ENCODE data around the gene FAM222B.
"Not testable (repeated sequence)": the region's sequence is repeated elsewhere in the genome, so short reads cannot be mapped to it uniquely, and the experiment has no call there.

FAM222B gene

GRCh38 chr17:28839221-28839620, 3.4 kb downstream of the FAM222B start:
- DNase-seq, result no peak

DNA sequence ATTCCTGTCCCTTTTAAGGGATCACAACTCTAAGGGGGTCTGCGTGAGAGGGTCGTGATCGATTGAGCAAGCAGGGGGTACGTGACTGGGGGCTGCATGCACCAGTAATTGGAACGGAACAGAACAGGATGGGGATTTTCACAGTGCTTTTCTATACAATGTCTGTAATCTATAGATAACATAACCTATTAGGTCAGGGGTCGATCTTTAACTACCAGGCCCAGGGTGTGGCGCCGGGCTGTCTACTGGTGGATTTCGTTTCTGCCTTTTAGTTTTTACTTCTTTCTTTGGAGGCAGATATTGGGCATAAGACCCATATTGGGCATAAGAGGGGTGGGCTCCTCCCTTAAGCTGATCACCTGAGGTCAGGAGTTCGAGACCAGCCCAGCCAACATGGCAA, 6.0 kb downstream of the FAM222B start:
- not testable (repeated sequence) for DNase-seq

DNA sequence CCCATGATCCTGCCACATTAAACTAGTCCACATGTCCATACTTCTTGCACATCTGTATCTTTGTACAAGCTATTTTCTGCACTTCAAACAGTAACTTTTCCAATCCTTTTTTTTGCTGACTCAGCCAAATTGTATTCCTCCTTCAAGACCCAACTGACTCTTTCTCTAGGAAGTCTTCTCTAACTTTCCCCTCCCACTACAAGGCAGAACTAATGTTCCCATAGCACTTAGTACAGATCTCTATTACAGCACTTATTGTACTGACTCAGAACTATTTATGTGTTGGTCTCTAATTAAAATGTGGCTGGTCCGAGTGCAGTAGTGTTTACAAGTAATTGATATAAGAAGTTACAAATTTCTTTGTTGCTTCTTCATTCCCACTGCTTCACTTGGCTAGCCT, 8.2 kb downstream of the FAM222B start:
- no peak for DNase-seq

GRCh38 chr17:28828294-28829040, 14.1 kb downstream of the FAM222B start:
- DNase-seq, result no peak

DNA sequence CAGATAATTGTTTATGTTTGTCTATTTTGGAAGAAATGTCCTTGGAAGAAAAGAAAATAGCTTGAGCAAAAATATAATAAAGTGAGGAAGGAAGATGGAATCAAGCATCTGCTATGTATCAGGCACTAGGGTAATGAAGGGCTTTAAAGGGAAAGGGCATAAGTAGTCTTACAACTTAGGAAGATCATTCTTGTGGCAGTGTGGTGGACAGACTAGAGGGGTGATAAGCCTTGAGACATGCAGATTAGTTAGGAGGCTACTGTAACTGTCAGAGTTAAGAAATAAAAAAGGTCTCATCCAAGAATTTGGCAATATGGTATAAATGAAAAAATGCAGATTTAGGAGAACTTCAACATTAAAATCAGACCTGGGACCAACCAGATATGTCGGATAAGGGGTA, 14.9 kb downstream of the FAM222B start:
- DNase-seq, result no peak

GRCh38 chr17:28819582-28819981, 23.0 kb downstream of the FAM222B start:
- no peak for DNase-seq

GRCh38 chr17:28818819-28819221, 23.8 kb downstream of the FAM222B start:
- DNase-seq, result no peak

DNA sequence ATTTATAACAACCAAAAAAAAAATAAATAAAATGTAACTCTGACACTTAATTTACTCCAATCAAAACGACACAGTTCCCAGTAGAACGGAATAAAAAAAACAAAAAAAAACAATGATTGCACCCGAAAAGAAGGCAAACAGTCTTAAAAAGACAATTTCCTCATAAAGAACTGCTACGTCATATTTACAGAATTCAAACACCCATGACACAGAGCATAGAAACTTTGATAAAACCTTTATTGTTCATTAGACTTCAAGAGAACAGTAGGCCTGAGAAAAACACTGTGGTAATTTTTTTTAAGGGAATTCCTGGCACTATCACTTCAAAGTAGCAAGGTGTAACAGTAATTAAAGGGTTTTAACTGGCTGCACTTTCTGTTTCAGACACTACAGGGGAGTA, 26.1 kb downstream of the FAM222B start:
- no peak for DNase-seq

DNA sequence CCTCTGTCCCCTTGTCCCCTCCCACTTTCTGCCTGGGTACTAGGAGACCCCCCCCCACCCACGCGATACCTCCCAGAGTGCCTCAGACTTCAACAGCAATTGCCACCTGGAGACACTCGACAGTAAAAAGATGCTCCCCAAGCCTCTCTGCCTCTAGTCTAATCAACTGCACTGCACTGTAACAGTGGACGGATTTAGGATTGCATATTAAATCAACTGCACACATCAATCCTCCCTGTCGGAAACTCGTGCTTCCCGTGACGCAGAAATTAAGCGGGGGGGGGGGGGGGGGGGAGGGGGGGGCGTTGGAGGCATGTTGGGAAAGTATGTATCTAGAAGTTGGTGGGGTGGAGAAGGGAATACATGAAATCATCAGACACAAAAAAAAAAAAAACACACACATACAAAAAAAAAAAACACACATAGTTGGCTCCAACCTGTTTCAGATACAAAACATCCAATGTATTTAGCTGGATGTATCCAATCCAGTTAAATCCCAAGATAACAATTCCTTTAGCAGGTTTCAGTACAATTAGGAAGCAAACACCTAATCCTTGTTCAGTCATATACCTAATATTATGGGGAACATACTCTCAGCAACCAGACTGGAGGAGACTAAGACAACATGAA, 29.7 kb downstream of the FAM222B start:
- DNase-seq, result peak; percentile 80

GRCh38 chr17:28812091-28812747, 30.4 kb downstream of the FAM222B start:
- peak; percentile 94 for DNase-seq

GRCh38 chr17:28811651-28812090, 30.9 kb downstream of the FAM222B start:
- DNase-seq, result peak; percentile 68

DNA sequence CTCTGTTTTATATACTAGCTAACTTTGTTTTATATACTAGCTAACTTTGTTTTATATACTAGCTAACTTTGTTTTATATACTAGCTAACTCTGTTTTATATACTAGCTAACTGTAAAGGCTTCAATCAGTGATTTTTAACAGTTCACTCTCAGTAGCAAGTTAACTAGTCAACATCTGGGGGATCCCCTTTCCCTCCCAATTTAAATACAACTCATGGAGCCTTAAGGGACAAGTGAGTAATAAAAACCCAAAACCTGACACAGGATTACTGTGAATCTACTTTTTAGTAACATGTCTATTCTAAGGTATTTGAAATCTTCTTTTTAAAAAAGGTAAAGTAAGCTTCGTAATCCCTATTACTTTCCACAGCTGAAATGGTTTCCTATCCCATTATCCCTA, 32.2 kb downstream of the FAM222B start:
- no peak for DNase-seq

GRCh38 chr17:28807925-28808634, 34.5 kb downstream of the FAM222B start:
- peak; percentile 75 for DNase-seq

GRCh38 chr17:28796062-28796461, 46.5 kb downstream of the FAM222B start:
- DNase-seq, result no peak

GRCh38 chr17:28794846-28795441, 47.6 kb downstream of the FAM222B start:
- not testable (repeated sequence) for DNase-seq

DNA sequence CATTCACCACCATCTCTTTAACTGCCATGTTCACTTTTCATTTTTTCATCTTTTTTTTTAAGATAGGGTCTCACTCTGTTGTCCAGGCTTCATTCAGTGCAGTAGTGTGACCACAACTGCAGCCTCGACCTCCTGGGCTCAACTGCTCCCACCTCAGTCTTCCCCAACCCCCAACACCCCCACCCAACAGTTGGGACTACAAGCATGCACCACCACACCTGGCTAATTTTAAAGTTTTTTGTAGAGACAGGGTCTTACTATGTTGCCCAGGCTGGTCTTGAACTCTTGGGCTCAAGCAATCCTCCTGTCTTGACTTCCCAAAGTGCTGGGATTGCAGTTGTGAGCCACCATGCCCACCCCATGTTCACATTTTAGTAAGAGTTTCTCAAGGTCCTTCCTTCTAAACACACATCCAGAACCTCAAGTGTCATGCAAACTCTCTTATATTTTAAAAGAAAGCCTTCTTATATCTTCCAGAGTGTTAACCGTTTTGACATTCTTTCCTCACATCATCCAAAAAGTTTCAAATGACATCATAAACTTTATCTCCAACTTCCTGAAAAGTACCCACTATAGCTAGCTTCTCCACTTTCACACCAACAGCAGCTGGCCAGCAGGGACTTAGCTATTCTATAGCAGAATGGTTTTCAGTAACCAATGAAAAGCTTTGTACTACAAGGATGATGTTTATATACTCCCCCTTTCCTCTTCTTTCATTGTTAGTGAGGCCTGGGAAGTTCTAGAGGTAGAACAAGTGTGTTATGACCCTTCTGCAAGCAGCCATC, 49.5 kb downstream of the FAM222B start:
- no peak for DNase-seq

GRCh38 chr17:28788100-28788499, 54.5 kb downstream of the FAM222B start:
- no peak for DNase-seq

DNA sequence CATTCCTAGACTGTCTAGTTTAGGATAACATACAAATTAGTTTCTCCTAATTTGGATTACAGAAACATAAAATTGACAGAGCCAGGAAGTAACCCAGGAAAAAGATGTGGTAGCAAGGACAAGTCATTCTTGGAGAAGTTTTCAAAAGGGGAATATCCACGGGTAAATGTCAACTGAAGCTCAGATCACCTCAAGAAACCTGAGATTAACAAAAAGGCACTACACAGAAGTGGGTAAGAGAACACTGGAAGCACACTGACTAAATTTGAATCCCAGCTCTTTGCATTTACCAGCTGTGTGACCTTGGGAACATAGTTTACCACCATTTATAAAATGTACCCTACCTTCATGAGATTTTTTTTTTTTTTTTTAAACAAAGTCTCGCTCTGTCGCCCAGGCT, 59.4 kb downstream of the FAM222B start:
- DNase-seq, result no peak

DNA sequence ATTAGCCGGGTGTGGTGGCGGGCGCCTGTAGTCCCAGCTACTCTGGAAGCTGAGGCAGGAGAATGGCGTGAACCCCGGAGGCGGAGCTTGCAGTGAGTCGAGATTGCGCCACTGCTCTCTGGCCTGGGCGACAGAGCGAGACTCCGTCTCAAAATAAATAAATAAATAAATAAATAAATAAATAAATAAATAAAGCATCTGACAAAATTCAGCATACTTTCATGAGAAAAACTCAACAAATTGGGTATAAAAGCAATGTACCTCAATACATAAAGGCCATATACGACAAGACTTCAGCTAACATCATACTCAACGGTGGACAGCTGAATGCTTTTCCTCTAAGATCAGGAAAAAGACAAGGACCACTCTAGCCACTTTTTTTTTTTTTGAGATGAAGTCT, 63.0 kb downstream of the FAM222B start:
- not testable (repeated sequence) for DNase-seq

- DNase-seq, result no peak
These were observed 65.4 kb downstream of the FAM222B start for GRCh38 chr17:28777178-28777577.

DNA sequence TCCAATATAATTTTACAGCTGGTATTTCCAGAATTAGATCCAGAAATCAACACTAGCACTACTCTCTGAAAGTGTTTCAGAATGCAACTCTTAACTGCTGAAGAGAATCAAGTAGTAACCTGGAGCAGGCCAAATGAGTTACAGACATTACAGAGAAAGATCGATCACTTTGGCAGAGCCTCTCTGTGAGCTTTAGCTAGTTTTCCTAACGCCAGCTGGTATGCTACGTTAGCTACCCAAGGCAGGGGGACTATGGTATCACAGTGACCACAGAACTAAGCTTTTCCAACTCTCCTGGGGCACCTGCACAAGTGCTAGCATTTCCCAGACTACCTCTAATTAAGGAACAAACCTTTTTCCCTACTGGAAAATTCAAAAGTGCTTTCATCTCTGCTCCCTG, 68.4 kb downstream of the FAM222B start:
- DNase-seq, result no peak

GRCh38 chr17:28773736-28774135, 68.9 kb downstream of the FAM222B start:
- DNase-seq, result no peak

All from kidney glomerular epithelial cell (primary cell).